Ovary (tissue), 9 donors: ENCODE measurements around the gene TPSG1. TPM values are rescaled to one million over a fixed set of nuclear protein-coding genes. Genes with fewer than 3 reads are reported as not detected.
"Not testable (repeated sequence)": the region's sequence is repeated elsewhere in the genome, so short reads cannot be mapped to it uniquely, and the experiment has no call there.

Experiments
- DNase-seq, 5 donors: peaks; one replicate each; pipeline ENCODE4 v3.0.0-alpha.2; 2019 to 2020
- H3K27ac ChIP-seq, 2 donors: fragments of 200-600 bp; one replicate each; pipeline versions ENCODE4 v1.5.1 to v1.8.0; 2019 to 2022
- H3K27me3 ChIP-seq: fragments of 200-600 bp; one replicate; pipeline ENCODE4 v1.8.0; 2022
- H3K36me3 ChIP-seq: fragments of 200-600 bp; sonication (generic); one replicate; pipeline ENCODE4 v1.5.1; 2019
- H3K4me1 ChIP-seq: one replicate; pipeline ENCODE4 v1.8.1; 2013; ENCODE audit warnings: mild to moderate bottlenecking, moderate library complexity; ENCODE audit not compliant: insufficient read depth
- H3K4me3 ChIP-seq: fragments of 200-600 bp; sonication (generic); one replicate; pipeline ENCODE4 v1.5.1; 2017
- H3K9me3 ChIP-seq, 2 donors: fragments of 200-600 bp in 1 of 2; sonication (generic) in 1 of 2; one replicate each; pipeline versions ENCODE4 v1.5.1 to v1.8.1; 2013 to 2019; ENCODE audit warnings: mild to moderate bottlenecking in 1 of 2, moderate library complexity in 1 of 2
- EP300 ChIP-seq: sonication (generic); formaldehyde crosslinking; IDR thresholded peaks from one replicate; pipeline ENCODE4 v1.6.1; 2017; ENCODE audit warnings: antibody characterized with exemption
- POLR2A ChIP-seq: fragments of 450-650 bp; IDR thresholded peaks from one replicate; pipeline ENCODE4 v1.6.1; 2017; ENCODE audit warnings: antibody characterized with exemption, mild to moderate bottlenecking, moderate library complexity
- WGBS, 3 donors: extraction: QIAGEN DNeasy Blood & Tissue Kit in 1 of 3; methylation state at CpG; one replicate each; pipeline versions ENCODE4 v1.1.5 to v1.1.7; 2013 to 2017; 5-methylcytosine and 5-hydroxymethylcytosine counted together
- intact Hi-C, 4 donors: fragments of 100-400 bp; cut with DNase I; formaldehyde crosslinking; loops; one replicate each; pipeline versions ENCODE4 v1.11.0 to v1.15.1; 2022 to 2023
- polyA plus RNA-seq, 2 donors: library from polyadenylated mRNA; stranded (reverse); fragments of 200-250 nt in 1 of 2; fragments of 350-450 nt in 1 of 2; fragmentation: Illumina TruSeq in 1 of 2; extraction: RNeasy Lipid Tissue Mini Kit (QIAGEN cat#74804) in 1 of 2; gene quantifications; one replicate each; pipeline ENCODE4 v1.2.3, GENCODE V29; 2013 to 2014
- total RNA-seq, 7 donors: library from RNA; depleted of rRNA in 2 of 7; stranded (reverse); fragments of >200 nt in 2 of 7; fragmentation: NEBNext Ultra II Directional in 3 of 7; extraction: Animal tissue kit (Norgen Biotek cat#: 25700) in 3 of 7; gene quantifications; one replicate each; pipeline versions ENCODE4 v1.1.0 to v1.2.4, GENCODE V29; 2016 to 2023
- TF ChIP-seq, protein P1 (sequence below), 3 donors: fragments of 450-650 bp in 2 of 3; fragments of 200-600 bp in 1 of 3; IDR thresholded peaks; one replicate each; pipeline versions ENCODE4 v1.5.1 to v1.8.0; 2016 to 2022; ENCODE audit warnings: antibody characterized with exemption in 3 of 3, mild to moderate bottlenecking in 1 of 3
- donor health status: DM: no; HTN: no; CAD: no; lungs with moderate emphysema.
- donor health status: DM: no; HTN: no; CAD: no.
- donor health status: Bipolar disorder and iron deficiency.
- donor health status: DM: yes; HTN: yes; CAD: no.
- donor health status: DM: no; HTN: no; CAD: no.
- donor health status: DM: yes; HTN: yes; CAD: no.

Gene TPSG1
- total and polyA plus RNA-seq, 9 donors = 0.08 to 1.3 (median 0.22) TPM; not detected in 6

DNA sequence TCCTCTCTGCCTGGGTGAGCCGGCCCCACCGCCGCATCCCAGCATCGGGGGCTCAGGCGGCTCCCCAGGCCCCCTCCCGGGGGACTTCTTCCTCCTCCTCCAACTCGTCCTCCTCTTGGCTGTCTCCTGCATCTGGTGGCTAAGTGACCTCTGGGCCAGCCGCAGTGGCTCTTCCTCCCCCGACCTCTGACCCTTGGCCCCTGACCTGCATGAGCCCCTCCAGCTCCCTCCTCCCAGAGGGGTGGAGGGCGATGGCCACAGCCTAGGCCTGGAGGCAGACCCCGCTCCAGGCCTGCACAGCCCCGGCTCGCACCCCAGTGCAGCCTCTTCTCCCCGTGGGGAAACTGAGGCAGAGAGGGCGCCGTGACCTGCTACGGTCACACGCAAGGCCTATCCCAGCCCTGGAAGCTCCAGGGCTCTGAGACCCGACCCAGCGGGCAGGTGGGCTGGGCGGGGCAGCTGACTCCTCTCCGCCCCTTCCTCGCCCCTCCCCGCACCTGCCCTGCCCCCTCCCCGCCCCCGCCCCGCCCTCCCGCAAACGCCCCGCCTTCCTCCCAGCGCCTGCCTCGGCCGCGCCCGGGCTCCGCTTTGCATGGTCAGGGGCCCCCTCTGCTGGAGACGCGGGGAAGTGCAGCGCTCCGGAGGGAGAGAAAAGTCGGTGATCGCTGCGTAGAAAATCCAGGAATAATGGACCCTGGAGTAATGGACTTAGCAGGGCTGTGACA lies 24.1 kb upstream of the TPSG1 start:
- H3K27ac ChIP-seq, H3K27me3 ChIP-seq, intact Hi-C loops, H3K4me1 ChIP-seq, H3K36me3 ChIP-seq, H3K9me3 ChIP-seq, H3K4me3 ChIP-seq, DNase-seq: not testable (repeated sequence)
- WGBS, 3 donors = 41% methylated on average over 10 of the region's 43 CpGs; no CpG with 5 or more reads in 2 of the 3 donors

DNA sequence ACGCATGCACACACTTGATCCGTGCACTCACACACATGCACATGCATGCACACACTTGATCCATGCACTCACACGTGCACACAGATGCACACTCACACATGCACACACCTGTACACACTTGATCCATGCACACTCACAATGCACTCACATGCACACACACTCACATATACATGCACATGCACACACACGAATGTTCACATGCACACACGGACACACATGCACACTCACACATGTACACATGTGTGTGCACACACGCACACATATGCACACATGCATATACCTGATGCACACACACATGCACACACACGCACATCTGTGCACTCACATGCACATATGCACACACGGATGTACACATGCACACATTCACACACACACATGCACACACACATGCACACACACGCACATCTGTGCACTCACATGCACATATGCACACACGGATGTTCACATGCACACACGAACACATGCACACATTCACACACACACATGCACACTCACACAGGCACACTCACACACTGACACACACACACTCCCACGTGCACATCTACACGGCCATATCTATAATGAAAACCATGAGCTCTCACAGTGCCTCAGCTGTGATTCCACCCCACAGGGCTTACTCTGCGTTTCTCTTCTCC lies 23.0 kb upstream of the TPSG1 start:
- intact Hi-C loops, H3K36me3 ChIP-seq, DNase-seq, H3K27me3 ChIP-seq, H3K9me3 ChIP-seq, H3K4me3 ChIP-seq, H3K4me1 ChIP-seq, H3K27ac ChIP-seq: not testable (repeated sequence)
- WGBS, 3 donors = 70 to 74% (median 71%) methylated on average over 13 to 14 of the region's 14 CpGs

DNA sequence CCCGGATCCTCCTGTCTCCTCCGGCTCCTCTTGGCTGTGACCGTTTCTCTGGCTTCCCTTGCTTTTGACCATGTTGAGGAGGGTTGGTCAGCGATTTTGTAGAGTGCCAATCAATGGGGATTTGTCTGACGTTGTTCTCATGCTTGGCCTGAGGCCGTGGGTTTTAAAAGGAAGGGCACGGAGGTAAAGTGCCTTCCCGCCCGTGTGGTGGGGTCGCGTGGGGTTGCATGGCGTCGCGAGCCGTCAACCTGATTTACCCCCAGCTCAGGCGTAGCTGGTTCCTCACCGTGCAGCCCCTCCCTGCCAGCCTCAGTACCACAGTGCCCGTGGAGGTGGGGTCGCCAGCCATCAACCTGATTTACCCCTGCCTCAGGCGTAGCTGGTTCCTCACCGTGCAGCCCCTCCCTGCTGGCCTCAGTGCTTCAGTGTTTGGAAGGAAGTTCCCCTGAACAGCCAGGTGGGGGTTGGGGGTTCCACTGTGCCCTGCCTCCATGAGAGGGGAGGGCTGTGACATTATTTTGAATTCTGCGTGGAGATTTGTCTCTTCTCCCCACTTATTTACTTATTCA lies 20.5 kb upstream of the TPSG1 start:
- H3K27me3 ChIP-seq = no peaks in the 10 kb centered on the region
- peak in 1 of 5 donors; percentile 11 for DNase-seq
- H3K27ac ChIP-seq = no peak overlapping the region
- no peak for TF ChIP-seq EP300
- TF ChIP-seq, protein P1, sequence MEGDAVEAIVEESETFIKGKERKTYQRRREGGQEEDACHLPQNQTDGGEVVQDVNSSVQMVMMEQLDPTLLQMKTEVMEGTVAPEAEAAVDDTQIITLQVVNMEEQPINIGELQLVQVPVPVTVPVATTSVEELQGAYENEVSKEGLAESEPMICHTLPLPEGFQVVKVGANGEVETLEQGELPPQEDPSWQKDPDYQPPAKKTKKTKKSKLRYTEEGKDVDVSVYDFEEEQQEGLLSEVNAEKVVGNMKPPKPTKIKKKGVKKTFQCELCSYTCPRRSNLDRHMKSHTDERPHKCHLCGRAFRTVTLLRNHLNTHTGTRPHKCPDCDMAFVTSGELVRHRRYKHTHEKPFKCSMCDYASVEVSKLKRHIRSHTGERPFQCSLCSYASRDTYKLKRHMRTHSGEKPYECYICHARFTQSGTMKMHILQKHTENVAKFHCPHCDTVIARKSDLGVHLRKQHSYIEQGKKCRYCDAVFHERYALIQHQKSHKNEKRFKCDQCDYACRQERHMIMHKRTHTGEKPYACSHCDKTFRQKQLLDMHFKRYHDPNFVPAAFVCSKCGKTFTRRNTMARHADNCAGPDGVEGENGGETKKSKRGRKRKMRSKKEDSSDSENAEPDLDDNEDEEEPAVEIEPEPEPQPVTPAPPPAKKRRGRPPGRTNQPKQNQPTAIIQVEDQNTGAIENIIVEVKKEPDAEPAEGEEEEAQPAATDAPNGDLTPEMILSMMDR (IDR thresholded peaks at IDR 0.05) = no peak
- TF ChIP-seq POLR2A = no peak
- H3K4me3 ChIP-seq = no peak overlapping the region
- H3K9me3 ChIP-seq = no peaks in the 10 kb centered on the region
- H3K36me3 ChIP-seq = no peaks in the 10 kb centered on the region
- WGBS, 3 donors = 30 to 48% (median 35%) methylated on average over 22 of the region's 22 CpGs
- intact Hi-C loops = no loop called here
- no peaks in the 10 kb centered on the region for H3K4me1 ChIP-seq

DNA sequence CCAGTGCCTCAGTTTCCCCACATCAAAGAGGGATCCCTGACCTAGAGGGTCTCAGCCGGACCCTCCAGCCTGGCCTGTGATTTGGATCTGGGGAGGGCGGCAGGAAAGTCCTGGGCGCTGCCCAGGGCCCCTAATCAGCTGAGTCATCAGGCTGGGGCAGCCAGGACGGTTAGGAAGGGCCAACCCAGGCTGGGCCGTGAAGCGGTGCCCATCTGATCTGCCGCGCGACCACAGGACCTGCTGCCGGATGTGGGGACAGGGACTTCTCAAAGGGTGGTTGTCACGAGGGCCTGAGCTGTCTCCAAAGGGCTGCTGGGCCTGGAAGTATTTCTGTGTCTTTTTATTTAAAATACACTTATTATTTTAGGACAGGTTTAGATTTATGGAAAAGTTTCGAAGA lies 19.8 kb upstream of the TPSG1 start:
- 71 to 88% (median 74%) methylated on average over 10 to 12 of the region's 12 CpGs for WGBS, 3 donors
- Histone ChIP-seq H3K27ac (no peak overlapping the region), H3K36me3 (no peaks in the 10 kb centered on the region), H3K4me3 (no peak overlapping the region), H3K9me3 (no peaks in the 10 kb centered on the region), H3K27me3 (no peaks in the 10 kb centered on the region), H3K4me1 (no peaks in the 10 kb centered on the region)
- DNase-seq = no peak
- TF ChIP-seq EP300 = no peak
- TF ChIP-seq POLR2A = no peak
- TF ChIP-seq, protein P1 (IDR thresholded peaks at IDR 0.05) = no peak
- intact Hi-C loops = no loop called here

DNA sequence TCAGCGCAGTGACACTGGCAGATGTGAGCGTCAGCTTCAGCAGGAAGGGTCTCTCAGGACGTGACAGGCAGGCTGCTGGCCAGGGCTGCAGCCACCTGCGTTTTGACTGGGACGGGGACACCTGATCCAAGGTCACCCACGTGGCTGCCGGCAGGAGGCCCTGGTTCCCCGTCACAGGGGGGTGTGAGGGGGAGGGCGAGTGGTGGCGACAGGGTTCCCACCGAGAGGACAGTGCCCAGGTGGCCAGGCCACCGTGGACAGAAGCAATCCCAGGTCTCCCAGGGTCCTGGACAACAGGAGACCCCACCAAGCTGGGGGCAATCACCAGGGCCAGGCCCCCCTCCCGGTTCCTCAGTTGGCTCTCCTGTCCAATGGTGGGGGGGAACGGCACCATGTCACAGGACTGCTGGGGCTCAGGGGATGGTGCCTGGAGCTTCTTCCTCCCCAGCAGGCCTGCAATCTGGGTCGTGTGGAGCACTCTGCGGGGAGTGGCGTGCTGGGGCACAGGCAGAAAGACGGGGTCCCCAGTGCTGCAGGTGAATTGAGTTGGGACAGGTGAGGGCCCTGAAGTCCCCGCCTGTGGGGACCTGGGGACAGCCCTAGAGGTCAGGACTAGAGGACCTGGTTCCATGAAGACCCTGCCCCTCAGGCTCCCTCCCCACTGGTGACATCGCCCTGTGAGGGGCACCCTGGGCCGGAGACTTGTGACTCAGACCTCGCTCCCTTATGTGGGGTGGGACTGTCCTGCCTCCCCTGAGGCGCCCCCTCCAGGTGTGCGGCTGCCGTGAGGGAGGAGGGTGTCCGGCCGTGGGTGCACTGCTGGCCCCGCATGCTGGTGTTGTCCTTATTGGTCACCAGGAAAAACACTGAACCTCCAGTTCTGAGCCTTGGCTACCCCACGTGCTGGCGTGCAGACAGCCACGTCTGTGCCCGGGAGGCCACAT lies 19.1 kb upstream of the TPSG1 start:
- H3K4me1 ChIP-seq, H3K27me3 ChIP-seq, H3K27ac ChIP-seq, H3K4me3 ChIP-seq, H3K36me3 ChIP-seq, intact Hi-C loops, DNase-seq, H3K9me3 ChIP-seq: not testable (repeated sequence)
- WGBS, 3 donors = 52 to 62% (median 61%) methylated on average over 18 to 32 of the region's 32 CpGs

DNA sequence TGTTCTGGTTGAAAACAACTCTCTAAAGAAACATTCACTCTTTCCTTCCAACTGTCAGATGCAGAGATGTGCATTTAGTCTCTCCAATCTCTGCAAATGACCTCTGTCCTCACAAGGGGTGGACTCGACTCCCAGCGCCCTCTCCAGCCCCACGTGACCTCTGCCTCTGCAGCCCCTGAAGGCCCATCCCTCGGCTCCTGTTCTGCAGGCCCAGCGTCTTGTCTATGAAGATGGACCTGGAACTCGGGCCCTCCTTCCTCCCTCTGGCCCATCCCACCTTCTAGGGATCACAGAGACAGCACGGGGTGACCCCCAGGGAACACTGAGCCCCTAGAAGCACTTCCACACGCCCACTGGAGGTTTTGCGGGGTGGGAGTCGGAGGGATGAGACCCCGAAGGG lies 18.3 kb upstream of the TPSG1 start:
- 44 to 68% (median 44%) methylated on average over 7 of the region's 11 CpGs for WGBS, 3 donors
- H3K4me3 ChIP-seq, H3K36me3 ChIP-seq, DNase-seq, H3K27me3 ChIP-seq, intact Hi-C loops, H3K9me3 ChIP-seq, H3K4me1 ChIP-seq, H3K27ac ChIP-seq: not testable (repeated sequence)

DNA sequence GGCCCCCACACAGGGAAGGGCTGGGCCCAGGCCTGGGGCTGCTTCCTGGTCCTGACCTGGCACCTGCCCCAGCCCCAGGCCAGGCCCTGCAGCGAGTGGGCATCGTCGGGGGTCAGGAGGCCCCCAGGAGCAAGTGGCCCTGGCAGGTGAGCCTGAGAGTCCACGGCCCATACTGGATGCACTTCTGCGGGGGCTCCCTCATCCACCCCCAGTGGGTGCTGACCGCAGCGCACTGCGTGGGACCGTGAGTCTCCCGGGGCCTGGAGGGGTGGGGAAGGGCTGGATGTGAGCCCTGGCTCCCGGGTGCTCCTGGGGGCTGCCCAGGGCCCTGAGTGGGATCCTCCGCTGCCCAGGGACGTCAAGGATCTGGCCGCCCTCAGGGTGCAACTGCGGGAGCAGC lies 16.0 kb upstream of the TPSG1 start:
- H3K27ac ChIP-seq, H3K36me3 ChIP-seq, H3K9me3 ChIP-seq, H3K27me3 ChIP-seq, intact Hi-C loops, H3K4me3 ChIP-seq, H3K4me1 ChIP-seq: not testable (repeated sequence)
- DNase-seq = peak in 1 of 5 donors; percentile 20
- WGBS, 3 donors = 58 to 95% methylated on average over 4 to 12 of the region's 15 CpGs; no CpG with 5 or more reads in 1 of the 3 donors

DNA sequence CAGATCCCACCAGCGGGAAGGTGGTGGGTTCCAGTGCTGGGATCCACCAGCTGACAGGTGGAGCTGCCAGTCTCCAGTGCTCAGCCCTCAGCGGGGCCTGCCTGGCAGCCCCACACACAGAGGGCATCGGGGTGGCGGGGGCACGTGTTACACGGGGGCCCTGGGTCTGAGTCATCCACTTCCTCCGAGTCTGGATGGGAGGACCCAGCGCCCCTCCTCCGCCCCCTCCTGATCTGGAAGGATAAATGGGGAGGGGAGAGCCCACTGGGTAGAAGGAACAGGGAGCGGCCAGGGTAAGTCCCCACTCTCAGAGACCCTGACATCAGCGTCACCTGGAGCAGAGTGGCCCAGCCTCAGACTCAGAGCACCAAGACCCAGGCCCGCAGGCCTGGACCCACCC lies 15.4 kb upstream of the TPSG1 start, which contains the start of gene TPSAB1:
Gene TPSAB1 (plus strand): TSS at position 270 of the 400 bp plus-strand sequence. CDS start 234 bp downstream, outside the sequence.
- 38 to 68% methylated on average over 6 to 7 of the region's 12 CpGs; no CpG with 5 or more reads in 1 of the 3 donors for WGBS, 3 donors
- H3K4me1 ChIP-seq, H3K4me3 ChIP-seq, H3K27ac ChIP-seq, H3K27me3 ChIP-seq, H3K9me3 ChIP-seq, H3K36me3 ChIP-seq, intact Hi-C loops: not testable (repeated sequence)
- DNase-seq = peak in 1 of 5 donors; percentile 1

DNA sequence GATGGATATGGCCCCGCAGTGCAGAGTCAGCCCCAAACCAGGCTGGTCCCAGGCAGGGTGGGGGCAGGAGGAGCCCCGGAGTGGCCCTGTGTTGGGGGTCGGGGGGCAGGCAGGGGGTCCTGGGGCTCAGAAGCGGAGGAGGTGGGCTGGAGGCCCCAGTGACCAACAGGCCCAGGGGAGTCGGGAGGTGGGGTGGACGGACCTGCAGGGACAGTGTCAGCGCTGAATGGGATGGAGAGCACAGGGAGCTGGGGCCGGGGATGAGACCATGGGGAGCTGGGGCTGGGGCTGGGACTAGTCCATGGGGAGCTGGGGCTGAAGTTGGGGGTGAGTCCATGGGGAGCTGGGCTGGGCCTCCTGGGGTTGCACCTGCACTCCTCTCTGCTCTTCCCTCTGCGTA lies 14.5 kb upstream of the TPSG1 start:
- H3K4me1 ChIP-seq, H3K9me3 ChIP-seq, H3K4me3 ChIP-seq, intact Hi-C loops, H3K27me3 ChIP-seq, H3K36me3 ChIP-seq, H3K27ac ChIP-seq: not testable (repeated sequence)
- 75 to 95% (median 78%) methylated on average over 7 to 9 of the region's 9 CpGs for WGBS, 3 donors
- peak in 1 of 5 donors; percentile 13 for DNase-seq
